GM19468 (cell line): Measurements from ENCODE around the gene ZER1.

Source experiments
- ATAC-seq: cut with Tn5 transposase; IDR thresholded peaks from one replicate; pipeline ENCODE4 v1.9.1; 2021; ENCODE audit warnings: mild to moderate bottlenecking, moderate library complexity, moderate number of reproducible peaks; ENCODE audit not compliant: unreplicated experiment; ENCODE audit errors: extremely low read depth

The ZER1 gene

DNA sequence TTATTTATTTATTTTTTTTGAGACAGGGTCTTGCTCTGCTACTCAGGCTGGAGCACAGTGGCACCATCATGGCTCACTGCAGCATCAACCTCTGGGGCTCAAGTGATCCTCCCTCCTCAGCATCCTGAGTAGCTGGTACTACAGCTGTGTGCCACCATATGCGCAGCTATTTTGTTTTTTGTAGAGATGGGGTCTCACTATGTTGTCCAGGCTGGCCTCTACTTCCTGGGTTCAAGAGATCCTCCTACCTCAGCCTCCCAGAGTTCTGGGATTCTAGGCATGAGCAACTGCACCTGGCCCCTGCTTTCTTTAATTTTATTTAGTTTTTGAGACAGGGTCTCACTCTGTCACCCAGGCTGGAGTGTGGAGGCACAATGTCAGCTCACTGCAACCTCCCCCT is 28.3 kb downstream of the ZER1 start:
- no peak for ATAC-seq

DNA sequence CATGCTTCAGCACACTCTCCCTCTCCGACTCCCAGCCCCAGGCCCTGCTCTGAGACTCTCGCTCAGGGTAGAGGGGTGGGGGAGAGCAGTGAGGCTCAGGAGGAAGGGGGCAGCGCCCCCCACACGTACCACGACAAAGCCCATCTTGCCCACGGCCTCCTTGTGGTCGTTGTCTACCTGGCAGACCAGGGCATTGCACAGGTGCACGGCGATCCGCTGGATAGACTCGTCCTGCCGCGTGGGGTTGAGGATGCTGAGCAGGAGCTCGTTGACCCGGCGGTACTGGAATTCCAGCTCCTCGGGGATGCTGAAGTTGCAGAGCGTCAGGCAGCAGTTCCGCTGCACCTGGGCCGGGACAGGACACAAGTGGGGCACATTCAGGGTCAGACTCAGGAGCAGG is 29.3 kb downstream of the ZER1 start:
- ATAC-seq: no peak

DNA sequence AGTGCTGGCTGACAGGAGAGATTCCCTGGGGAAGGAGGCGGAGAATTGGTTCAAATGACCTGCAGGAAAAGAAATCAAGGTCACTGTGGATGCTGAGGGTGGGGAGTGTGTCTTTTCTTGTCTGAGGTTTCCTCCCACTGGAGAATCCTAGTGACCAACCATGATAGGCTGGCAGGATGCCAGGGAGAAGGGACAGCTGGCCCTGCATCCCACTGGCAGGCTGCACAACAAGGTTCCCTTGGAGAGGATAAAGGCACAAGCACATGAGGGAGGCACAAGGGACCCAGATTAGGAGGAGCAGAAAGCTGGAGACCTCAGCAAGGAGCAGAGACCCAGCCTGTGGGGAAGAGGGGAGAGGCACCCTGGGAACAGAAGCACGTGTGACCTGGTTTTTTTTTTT is 36.4 kb downstream of the ZER1 start:
- ATAC-seq: no peak

DNA sequence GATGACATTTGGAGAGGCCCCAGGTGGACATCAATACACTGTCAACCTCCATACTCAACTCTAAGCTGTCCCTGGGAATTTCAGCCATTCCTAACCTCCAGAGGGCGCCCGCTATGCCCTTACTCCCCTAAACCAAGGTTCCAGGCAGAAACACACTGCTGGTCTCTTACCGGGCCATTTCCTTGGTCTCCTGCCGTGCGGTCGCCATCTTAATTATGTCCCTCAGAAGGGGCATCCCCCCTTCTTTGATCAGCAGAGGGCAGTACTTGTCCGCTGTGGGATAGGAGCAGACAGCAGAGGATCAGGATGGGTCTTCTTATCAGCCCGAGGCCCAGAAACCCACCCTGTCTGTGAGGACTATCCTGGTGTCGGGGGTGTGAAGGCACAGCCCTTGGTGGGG is 38.5 kb downstream of the ZER1 start:
- ATAC-seq: no peak

DNA sequence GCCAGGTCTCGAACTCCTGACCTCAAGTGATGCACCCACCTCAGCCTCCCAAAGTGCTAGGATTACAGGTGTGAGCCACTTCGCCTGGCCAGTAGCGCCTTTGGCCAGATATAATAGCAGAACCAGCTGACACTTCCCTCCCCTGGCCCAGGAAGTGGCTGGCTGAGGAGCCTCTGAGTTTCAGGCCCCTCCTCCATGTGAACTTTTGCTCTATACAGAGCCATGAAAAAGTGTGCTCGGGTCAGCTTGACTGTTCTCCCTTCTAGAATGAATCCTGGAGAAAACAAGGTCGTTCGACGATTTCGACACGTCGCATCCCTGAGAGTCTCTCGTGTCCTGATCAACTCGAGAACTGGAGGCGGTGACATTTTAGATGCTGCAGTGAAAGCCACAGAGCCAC is 39.2 kb downstream of the ZER1 start:
- no peak for ATAC-seq

DNA sequence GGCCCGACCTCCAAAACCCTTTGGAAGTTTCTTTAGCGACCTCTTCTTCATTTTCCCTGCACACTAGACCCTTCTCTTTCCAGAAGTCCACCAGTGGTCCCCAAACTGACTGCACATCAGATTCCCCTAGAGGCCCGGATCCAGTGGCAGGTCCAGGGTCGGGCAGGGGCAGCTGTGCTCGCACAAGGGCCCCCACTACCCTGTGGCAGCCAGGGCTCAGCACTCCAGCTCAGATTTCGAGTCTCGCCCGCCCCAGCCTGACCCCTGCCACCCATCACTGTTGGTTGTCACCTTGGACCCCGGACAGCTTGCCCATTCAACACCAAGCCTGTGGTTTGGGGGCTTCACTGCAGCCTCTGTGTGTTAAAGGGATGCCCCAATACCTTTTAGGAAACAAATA is 40.0 kb downstream of the ZER1 start:
- no peak for ATAC-seq

DNA sequence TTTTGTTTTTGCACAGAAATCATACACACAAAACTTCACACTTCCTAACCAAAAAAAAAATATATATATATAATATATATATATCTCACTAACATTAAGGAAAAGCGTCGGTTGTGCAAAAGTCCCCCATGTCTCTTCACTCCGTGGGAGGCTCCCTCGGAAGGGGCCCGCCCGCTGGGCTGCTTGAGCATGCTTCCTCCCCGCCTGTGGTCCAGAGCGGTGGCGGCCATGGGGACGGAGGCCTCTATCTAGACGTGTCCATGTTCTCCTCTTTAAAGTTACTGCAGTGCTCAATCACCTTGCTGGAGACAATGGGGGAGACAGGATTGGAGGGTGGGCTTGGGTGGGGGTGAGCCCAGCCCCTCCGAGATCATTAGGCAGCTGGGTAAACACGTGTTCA is 40.6 kb downstream of the ZER1 start:
- ATAC-seq: no peak

DNA sequence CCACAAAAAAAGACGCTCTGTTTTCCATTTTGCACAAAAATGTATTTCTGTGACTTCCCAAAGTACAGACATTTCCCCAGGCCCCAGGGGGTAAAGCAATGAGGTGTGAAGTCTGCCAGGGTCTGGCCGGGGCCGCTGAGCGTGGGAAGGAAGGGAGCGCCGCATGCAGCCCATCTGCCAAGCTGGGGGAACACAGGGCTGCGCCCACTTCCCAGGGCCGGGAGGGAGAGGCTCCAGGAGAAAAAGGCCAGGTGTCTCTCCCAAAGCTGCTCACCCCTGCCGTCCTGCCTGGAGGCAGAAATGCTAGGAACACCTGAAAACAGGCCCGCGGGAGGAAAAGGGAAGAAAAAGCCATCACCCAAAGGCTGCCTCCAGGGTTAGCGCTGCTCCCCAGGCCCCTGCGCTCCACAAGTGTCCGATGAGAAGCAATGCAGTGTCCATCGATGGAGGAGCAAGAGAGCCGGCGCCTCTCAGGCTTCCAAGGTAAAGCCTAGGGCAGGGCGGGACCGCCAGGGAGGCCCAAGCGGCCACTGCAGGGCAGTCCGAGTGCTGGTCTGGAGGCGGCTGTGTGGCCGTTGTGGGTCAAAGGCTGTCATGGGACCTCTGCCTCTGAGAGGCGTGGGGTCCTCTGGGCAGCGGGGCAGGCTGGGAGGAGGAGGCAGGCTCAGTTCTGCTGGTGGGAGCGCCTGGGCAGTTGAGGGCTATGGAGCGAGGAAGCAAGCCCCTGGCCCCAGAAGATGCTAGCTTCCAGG is 41.8 kb downstream of the ZER1 start:
- ATAC-seq: no peak

DNA sequence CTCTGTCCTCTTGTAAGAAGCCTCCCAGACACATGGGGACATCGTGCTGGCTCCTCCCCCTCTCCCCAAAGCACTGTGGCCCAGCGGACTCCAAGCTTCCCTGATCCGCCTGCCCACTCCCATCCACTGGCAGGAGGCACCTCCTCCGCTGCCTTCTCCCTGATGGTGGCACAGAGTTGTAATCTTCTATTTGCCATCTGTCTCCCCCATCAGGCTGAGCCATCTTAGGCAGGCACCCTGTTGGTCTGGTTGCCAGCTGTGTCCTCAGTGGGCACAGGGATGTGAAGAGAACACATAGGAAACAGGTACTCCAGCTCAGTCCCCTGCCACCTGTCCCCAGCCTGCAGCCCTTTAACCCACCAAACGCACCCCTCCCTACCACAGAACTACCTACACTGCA is 42.4 kb downstream of the ZER1 start:
- ATAC-seq: no peak

DNA sequence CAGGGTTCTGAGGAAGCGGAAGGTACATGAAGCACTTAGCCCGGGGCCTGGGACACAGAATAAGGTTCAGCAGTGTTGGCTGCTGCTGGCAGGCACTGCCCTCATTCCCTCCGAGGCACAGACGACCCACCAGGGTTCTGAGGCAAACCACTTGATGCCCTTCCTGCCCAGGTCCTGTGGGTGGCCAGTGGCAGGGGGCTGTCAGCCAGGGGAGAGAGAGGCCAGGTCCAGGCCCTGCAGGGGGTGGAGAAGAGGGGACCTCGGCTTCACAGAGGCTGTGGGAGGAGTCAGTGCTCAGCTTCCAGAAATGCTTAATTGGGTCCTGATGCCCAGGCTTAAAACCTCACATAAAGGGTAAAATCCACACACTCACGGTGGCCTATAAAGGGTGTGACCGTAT is 43.4 kb downstream of the ZER1 start:
- no peak for ATAC-seq

DNA sequence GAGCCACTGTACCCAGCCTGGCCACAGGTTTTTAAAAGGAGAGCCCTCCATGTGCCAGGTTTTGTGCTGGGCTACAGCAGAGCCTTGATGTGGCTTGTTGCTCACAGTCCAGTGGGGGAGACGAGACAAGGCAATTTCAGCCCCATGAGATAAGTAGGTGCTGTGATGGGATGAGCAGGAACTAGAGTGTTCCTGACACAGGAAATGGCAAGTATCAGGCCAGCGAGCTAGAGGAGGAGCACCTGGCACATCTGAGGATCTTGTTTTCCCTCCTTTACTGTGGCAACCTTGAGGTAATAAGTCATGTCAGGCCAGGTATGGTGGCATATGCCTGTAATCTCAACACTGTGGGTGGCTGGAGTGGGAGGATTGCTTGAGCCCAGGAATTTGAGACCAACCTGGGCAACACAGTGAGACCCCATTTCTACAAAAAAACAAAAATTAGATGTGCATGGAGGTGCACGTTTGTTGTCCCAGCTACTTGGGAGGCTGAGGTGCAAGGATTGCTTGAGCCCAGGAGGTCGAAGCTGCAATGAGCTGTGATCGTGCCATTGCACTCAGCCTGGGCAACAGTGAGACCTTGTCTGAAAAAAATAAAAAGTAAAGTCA is 44.0 kb downstream of the ZER1 start:
- no peak for ATAC-seq

DNA sequence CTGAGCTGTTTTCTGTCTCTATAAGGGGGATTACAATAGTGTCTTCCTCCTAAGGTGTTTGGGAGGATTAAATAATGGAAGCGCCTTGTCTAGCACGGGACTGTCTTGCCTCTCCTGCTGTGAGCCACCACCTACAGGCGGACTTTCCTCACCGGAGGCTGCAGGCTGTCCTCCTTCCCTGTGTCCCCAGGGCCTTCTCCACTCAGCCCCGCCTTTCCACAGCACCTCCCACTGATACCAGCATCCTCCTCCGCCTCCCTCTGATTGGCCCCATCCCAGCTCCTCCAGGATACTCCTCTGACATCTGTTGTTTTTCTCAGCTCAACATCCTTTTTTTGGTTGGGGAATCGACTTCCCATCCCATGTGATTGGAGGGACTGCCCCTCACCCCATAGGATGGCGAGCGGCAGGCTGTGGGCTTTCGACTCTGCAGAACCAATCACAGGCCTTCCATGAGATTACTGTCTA is 46.9 kb downstream of the ZER1 start:
- no peak for ATAC-seq

DNA sequence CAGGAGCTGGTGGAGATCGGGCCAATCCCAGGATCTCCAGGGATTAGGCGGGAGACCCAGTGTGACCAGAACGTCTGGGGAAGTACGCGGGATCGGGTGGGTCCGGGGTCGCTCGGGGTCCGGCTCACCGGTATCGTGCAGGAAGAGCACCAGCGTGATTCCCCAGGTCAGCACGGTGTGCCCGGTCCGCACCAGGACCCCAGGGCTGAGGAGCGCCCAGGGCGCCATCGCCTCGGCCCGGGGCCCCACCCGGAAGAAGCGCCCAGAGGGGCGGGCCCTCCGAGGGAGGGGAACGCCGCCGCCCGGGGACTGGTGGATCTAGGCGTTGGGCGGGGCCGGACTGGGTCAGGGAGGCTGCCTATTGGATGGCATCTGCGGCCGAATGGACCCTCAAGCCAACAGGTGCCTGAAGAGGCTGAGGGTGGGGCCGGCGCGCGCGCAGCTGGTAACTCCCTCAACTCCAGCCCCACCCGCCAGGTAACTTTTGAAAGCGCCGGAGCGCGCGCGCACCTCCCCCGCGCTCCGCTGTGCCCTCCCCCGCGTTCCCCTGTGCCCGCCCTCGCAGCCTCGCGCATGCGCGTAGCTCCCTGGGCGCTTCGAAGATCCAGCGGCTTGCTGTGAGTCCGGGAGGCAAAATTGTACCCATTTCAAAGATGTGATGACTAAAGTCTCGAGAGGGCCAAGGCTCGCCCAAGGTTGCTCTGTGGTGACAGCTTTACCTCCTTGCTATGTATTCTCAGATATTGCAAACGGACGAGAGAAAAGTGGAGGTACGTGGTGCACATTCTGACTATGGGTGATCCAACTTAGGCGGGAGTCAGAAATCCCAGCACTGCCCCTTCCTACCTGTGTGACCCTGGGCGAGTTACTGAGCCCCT is 47.6 kb downstream of the ZER1 start, which contains the start of gene ZDHHC12:
Gene ZDHHC12 (minus strand): TSS at position 262 of the 878 bp plus-strand sequence. CDS start 34 bp downstream, at position 228.
- ATAC-seq: peak; percentile 93

DNA sequence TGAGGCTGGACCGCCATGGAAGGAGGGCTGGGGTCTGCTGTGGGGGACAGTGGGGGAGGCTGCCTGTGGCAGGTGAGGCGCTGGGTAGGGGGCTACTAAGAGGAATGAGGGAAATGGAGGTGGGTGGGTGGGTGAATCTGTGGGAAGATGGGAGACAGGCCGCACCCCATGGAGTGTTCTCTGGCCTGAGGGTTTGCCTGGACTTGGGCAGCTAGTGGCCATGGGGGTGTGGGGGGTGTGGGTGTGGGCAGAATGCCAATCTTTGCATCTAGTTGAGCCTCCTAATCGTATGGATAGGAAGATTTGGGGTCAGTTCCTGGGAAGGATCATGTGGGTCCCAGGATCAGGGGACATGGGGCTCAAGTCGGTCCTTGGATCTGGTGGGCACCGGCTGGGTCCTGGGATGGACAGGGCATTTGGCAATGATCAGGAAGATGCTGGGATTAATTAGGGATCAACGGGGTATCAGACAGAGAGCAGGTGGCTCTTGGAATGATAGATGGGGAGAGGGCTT is 48.3 kb downstream of the ZER1 start:
- no peak for ATAC-seq

DNA sequence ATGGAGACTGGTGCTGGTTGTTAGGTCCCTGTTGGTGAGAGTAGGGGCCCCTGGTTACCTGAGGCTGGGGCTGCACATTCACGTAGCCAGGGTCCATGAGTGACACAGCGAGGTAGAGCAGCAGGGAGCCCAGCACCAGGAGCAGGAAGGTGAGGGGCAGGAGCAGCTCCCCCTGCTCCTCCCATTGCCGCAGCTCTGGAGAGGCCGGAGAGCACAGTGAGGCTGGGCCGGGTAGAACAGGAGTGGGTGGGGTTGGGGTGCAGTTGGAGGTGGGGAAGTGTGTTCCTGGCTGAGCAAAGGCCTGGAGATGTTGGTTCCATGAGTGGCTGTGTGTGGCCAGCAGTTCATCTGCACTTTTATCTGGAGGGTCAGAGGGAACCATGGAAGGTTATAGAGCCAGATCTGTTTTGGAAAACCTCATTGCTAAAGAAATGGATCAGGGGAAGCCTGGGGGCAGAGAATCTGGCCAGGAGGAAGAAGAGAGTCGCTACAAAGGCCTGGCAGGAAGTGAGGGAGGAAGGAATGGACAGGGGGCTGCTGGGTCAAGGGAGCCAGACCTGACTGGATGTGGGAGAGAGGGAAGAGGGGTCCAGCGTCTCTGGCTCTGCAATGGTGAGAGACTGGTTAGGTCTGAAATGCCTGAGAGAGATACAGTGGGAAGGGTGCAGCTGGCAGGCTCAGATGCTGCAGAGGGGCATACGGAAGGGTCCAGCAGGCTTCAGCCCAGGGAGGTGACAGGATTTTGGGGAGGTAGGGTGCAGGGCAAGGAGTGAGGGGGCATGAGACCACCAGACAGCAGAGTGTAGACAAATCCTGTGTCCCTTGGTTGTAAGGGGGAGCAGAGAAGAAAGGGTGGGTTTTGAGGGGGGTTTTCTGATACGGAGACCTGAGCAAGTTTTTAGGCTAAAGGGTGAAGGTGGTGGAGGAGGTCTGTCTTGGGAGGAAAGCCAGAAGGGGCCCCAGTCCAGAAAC is 49.1 kb downstream of the ZER1 start:
- ATAC-seq: no peak

DNA sequence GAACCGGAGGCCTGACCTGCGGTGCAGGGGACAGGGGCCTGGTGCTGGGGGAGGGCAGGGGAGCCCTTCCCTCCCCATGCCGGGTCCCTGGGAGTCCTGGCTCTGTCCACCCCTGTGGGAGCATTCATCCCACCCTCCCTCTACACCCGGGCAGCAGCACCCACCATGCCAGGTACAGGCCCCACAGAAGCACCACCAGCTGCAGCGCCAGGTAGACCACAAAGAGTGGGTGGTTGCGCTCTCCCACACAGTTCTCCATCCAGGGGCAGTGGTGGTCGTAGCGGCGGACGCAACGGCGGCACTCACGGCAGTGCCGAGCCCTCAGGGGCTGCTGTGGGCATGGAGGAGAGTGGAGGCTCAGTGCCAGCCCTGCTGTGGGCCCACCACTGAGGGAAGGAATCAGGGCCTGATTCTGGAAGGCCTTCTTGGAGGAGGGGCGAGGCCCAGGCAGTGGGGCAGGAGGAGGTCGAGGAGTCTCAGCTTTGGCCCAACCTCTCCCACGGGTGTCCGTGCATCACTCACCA is 50.2 kb downstream of the ZER1 start:
- ATAC-seq: no peak

DNA sequence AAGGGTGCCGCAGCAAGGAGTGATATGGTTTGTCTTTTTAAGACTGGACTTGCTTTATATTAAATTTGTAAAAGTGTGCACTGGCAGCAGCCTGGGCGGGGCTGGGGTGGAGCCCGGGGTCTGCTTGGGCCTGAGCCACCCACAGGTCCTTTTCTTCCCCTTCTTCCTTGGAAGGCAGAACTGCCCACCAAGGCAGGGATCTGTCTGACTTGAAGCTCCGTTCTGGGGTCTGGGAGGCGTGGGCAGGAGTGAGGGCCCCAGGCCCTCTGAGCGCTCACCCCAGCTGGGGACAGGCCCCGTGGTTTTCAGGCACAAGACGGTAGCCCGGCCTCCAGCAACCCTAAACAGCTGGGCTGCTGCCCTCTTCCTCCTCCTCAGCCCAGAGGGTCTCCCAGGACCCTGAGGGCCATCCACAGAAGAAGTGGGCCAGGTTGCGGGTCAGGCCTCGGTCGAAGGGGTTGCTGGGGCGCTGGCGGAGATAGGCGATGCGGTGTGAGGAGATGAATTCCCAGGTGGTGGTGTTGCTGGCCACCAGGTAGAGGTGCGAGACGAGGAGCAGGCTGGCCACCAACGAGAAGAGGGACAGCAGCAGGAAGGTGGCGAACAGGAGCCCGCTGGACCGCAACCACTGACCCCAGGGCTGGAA is 50.8 kb downstream of the ZER1 start:
- no peak for ATAC-seq

DNA sequence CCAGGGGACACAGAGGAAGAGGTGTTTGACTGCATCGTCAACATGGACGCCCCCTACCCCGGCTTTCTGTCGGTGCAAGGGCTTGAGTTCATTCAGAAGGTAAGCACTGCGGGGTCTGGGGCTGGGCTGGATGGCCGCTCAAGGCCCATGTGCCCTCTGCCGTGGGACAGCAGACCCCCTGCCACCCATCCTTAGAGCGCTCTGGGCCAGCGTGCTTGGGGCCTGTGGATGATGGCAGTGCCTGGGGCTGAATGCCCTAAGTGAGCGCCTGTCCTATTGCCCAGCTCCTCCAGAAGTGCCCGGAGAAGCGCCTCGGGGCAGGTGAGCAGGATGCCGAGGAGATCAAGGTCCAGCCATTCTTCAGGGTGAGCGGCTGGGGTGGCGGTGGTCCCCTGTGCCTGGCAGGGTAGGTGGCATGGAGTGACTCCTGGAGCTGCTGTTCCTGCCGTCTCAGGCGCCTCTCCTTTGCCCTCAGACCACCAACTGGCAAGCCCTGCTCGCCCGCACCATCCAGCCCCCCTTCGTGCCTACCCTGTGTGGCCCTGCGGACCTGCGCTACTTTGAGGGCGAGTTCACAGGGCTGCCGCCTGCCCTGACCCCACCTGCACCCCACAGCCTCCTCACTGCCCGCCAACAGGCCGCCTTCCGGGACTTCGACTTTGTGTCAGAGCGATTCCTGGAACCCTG is 51.7 kb downstream of the ZER1 start:
- no peak for ATAC-seq
